Transverse colon (tissue), 4 donors: ENCODE results near the gene ILDR1.

Experiments
- POLR2AphosphoS5 ChIP-seq, 3 donors: sonication (generic); formaldehyde crosslinking; IDR thresholded peaks; one replicate each; pipeline ENCODE4 v1.6.1; 2016; ENCODE audit warnings: antibody characterized with exemption in 3 of 3
- TF ChIP-seq, protein P1 (sequence below), 5 experiments: fragments of 200-600 bp in 3 of 5; fragments of 450-650 bp in 2 of 5; sonication (generic) in 3 of 5; IDR thresholded peaks; 1 replicate in 2 of 5; 2 replicates in 3 of 5; pipeline ENCODE4 v1.5.1; 2016 to 2017; ENCODE audit warnings: antibody characterized with exemption in 5 of 5, inconsistent platforms in 3 of 5, mild to moderate bottlenecking in 2 of 5, moderate library complexity in 1 of 5

DNA sequence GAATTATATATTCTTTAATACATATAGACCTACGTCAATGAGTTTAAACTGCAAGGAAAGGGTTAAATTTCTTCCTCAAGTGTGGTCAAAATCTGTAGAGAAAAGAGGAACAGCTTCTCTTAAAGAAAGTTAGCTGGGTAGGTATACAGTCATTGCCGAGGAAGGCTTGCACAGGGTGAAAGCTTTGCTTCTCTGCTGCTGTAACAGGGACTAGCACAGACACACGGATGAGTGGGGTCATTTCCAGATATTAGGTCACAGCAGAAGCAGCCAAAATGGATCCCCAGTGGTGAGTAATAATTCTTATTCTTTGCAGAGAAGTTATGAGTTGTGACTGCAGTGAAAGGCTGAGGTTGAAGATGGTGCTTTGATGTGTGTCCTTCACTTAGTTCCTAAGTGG is 33.2 kb upstream of the ILDR1 start, which contains the start of gene CD86:
- TF ChIP-seq, protein P1, sequence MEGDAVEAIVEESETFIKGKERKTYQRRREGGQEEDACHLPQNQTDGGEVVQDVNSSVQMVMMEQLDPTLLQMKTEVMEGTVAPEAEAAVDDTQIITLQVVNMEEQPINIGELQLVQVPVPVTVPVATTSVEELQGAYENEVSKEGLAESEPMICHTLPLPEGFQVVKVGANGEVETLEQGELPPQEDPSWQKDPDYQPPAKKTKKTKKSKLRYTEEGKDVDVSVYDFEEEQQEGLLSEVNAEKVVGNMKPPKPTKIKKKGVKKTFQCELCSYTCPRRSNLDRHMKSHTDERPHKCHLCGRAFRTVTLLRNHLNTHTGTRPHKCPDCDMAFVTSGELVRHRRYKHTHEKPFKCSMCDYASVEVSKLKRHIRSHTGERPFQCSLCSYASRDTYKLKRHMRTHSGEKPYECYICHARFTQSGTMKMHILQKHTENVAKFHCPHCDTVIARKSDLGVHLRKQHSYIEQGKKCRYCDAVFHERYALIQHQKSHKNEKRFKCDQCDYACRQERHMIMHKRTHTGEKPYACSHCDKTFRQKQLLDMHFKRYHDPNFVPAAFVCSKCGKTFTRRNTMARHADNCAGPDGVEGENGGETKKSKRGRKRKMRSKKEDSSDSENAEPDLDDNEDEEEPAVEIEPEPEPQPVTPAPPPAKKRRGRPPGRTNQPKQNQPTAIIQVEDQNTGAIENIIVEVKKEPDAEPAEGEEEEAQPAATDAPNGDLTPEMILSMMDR (IDR thresholded peaks at IDR 0.05) = no peak
- peak in 1 of 3 donors; percentile 72 for TF ChIP-seq POLR2AphosphoS5 (IDR thresholded peaks at IDR 0.05)
